ENCODE data around the gene AP4M1. TPM values are rescaled to one million over a fixed set of nuclear protein-coding genes. Genes with fewer than 3 reads are reported as not detected.

AP4M1 gene
- total RNA-seq, 1 experiment from 2014 or later = 25.1 TPM

DNA sequence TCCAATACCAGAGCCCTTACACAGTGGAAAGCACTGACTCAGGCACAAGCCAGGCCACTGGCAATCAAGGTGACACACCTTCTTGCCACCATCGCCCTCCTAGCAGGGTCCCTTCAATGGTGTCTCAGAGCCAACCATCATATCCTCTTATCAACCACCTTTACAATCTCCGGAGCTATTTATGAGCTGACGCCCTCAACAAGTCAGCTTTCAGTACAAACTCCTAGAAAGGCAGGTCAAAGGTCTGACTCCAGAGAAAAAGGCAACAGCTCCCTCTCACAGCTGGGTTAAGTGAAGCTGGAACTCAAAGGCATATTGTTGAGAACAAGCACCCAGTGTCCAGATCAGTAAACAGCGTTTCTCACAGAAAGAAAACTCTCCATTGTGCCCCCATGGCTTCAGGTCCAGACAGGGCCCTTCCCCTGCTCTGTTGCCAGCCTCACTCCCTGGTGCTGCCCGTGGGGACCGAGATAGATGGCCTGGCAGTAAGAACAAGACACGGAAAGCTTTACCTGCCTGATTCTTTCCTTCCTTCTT is 22.4 kb upstream of the AP4M1 start:
- H3K36me3 ChIP-seq (ENCODE audit: insufficient read depth, low read length, poor library complexity, severe bottlenecking) = peaks cover 59% of the 10 kb centered on the region
- no peaks in the 10 kb centered on the region for H3K27me3 ChIP-seq (replicated peaks; ENCODE audit: insufficient read depth, low read depth, low read length, poor library complexity)
- BruUV-seq (replicated peaks) = no TSS peak
- DNase-seq (ENCODE audit: low spot score) = no peak
- H3K27ac ChIP-seq (ENCODE audit: low read depth, low read length, poor library complexity, severe bottlenecking) = no peak overlapping the region
- intact Hi-C loops (cut with micrococcal nuclease; ENCODE audit: unreplicated experiment) = no loop called here
- peaks cover 4% of the 10 kb centered on the region for H3K4me1 ChIP-seq (ENCODE audit: insufficient read depth, low read length, poor library complexity, severe bottlenecking)
- no peak overlapping the region for H3K4me3 ChIP-seq (ENCODE audit: low read depth, low read length, poor library complexity, severe bottlenecking)
- CTCF ChIA-PET = no interaction called here
- no peak for TF ChIP-seq EZH2 (IDR thresholded peaks at IDR 0.05; ENCODE audit: borderline replicate concordance, low read depth, low read length, poor library complexity, severe bottlenecking)
- TF ChIP-seq, protein P1, sequence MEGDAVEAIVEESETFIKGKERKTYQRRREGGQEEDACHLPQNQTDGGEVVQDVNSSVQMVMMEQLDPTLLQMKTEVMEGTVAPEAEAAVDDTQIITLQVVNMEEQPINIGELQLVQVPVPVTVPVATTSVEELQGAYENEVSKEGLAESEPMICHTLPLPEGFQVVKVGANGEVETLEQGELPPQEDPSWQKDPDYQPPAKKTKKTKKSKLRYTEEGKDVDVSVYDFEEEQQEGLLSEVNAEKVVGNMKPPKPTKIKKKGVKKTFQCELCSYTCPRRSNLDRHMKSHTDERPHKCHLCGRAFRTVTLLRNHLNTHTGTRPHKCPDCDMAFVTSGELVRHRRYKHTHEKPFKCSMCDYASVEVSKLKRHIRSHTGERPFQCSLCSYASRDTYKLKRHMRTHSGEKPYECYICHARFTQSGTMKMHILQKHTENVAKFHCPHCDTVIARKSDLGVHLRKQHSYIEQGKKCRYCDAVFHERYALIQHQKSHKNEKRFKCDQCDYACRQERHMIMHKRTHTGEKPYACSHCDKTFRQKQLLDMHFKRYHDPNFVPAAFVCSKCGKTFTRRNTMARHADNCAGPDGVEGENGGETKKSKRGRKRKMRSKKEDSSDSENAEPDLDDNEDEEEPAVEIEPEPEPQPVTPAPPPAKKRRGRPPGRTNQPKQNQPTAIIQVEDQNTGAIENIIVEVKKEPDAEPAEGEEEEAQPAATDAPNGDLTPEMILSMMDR (conservative IDR thresholded peaks at IDR 0.05; ENCODE audit: low read depth, low read length) = no peak
- peaks cover 8% of the 10 kb centered on the region for H3K9me3 ChIP-seq (ENCODE audit: low read depth, low read length, poor library complexity, severe bottlenecking)
- POLR2A ChIA-PET (ENCODE audit: low non-redundant PET) = no interaction called here

DNA sequence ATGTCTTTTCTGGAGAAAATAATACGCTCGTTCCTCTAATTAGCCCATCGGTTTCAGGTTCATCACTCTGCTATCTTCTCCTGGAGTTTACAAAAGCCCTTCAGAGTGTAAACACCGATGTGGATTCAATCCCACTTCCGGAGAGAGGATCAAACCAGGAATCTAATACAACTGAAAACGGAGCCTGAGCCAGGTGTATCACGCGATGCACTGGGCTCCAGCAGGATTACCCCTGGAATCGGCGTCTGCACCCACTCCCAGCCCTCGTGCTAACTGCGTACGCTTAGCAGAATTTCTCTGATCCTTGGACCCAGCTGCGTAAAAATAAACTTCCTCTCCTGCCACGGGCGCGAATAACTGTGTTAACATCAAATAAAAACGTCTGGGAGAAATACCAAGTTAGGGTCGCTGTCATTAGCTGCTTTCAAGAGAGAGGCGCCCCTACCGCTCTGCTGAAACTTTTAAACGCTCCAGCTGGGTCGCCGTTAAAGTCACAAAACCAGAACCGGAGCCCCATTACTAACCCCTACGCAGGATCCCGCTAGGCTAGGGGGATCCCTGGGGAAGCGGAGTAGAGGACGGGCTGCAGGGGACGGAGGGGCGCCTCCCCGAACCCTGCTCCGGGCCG is 20.4 kb upstream of the AP4M1 start:
- intact Hi-C loops (cut with micrococcal nuclease; ENCODE audit: unreplicated experiment) = loop anchor here (5.0 kb wide), 1 partner anchor 84 kb away; no protein-coding TSS in a partner anchor
- no peak for DNase-seq (ENCODE audit: low spot score)
- CTCF ChIA-PET = no interaction called here

GRCh38 chr7:100081535-100082102 is 19.8 kb upstream of the AP4M1 start, which contains the start of gene ZNF3:
Gene ZNF3 (minus strand): TSS chr7:100081723. CDS start chr7:100077357, 4,366 bp downstream.
- peak within 1 kb of the TSS; percentile 73 for H3K4me3 ChIP-seq (ENCODE audit: low read depth, low read length, poor library complexity, severe bottlenecking)
- TF ChIP-seq, protein P1 (conservative IDR thresholded peaks at IDR 0.05; ENCODE audit: low read depth, low read length) = peak; percentile 98
- TF ChIP-seq EZH2 (IDR thresholded peaks at IDR 0.05; ENCODE audit: borderline replicate concordance, low read depth, low read length, poor library complexity, severe bottlenecking) = no peak
- POLR2A ChIA-PET (ENCODE audit: low non-redundant PET) = interaction anchor here (0.7 kb wide), 1 partner anchor 66 kb away, joined by 4 read pairs; no protein-coding TSS in a partner anchor
- no TSS peak for BruUV-seq (replicated peaks)
- peaks cover 34% of the 10 kb centered on the region for H3K36me3 ChIP-seq (ENCODE audit: insufficient read depth, low read length, poor library complexity, severe bottlenecking)
- peak; percentile 100 for DNase-seq (ENCODE audit: low spot score)
- CTCF ChIA-PET = no interaction called here
- H3K9me3 ChIP-seq (ENCODE audit: low read depth, low read length, poor library complexity, severe bottlenecking) = no peaks in the 10 kb centered on the region
- peak within 1 kb of the TSS; percentile 81 for H3K27ac ChIP-seq (ENCODE audit: low read depth, low read length, poor library complexity, severe bottlenecking)
- no peaks in the 10 kb centered on the region for H3K27me3 ChIP-seq (replicated peaks; ENCODE audit: insufficient read depth, low read depth, low read length, poor library complexity)
- H3K4me1 ChIP-seq (ENCODE audit: insufficient read depth, low read length, poor library complexity, severe bottlenecking) = peaks cover 12% of the 10 kb centered on the region
- intact Hi-C loops (cut with micrococcal nuclease; ENCODE audit: unreplicated experiment) = loop anchor here (5.0 kb wide), 1 partner anchor 84 kb away; no protein-coding TSS in a partner anchor

More for the DNA sequence above, 20.4 kb upstream of the AP4M1 start:
- Histone ChIP-seq H3K4me3 (ENCODE audit: low read depth, low read length, poor library complexity, severe bottlenecking) (peak overlapping the region; percentile 73), H3K4me1 (ENCODE audit: insufficient read depth, low read length, poor library complexity, severe bottlenecking) (peaks cover 8% of the 10 kb centered on the region), H3K27ac (ENCODE audit: low read depth, low read length, poor library complexity, severe bottlenecking) (peak overlapping the region; percentile 81), H3K9me3 (ENCODE audit: low read depth, low read length, poor library complexity, severe bottlenecking) (no peaks in the 10 kb centered on the region), H3K36me3 (ENCODE audit: insufficient read depth, low read length, poor library complexity, severe bottlenecking) (peaks cover 40% of the 10 kb centered on the region), H3K27me3 (replicated peaks; ENCODE audit: insufficient read depth, low read depth, low read length, poor library complexity) (no peaks in the 10 kb centered on the region)
- TF ChIP-seq EZH2 (IDR thresholded peaks at IDR 0.05; ENCODE audit: borderline replicate concordance, low read depth, low read length, poor library complexity, severe bottlenecking) = no peak
- TF ChIP-seq, protein P1 (conservative IDR thresholded peaks at IDR 0.05; ENCODE audit: low read depth, low read length) = no peak
- BruUV-seq (replicated peaks) = TSS peak; percentile 71
- POLR2A ChIA-PET (ENCODE audit: low non-redundant PET) = no interaction called here
